ENCODE measurements around the gene GP9.
"Not testable (repeated sequence)": the region's sequence is repeated elsewhere in the genome, so short reads cannot be mapped to it uniquely, and the experiment has no call there.

The GP9 gene

GRCh38 chr3:129065720-129066073, 5.1 kb downstream of the GP9 start:
- Histone ChIP-seq H3K27ac (no peak overlapping the region), H3K4me3 (ENCODE audit: low read depth, low read length) (no peak overlapping the region), H3K36me3 (no peaks in the 10 kb centered on the region), H3K9me3 (ENCODE audit: severe bottlenecking) (no peaks in the 10 kb centered on the region), H3K27me3 (ENCODE audit: insufficient read depth, low read depth, severe bottlenecking) (no peaks in the 10 kb centered on the region)
- no peak for DNase-seq
- TF ChIP-seq, protein P1, sequence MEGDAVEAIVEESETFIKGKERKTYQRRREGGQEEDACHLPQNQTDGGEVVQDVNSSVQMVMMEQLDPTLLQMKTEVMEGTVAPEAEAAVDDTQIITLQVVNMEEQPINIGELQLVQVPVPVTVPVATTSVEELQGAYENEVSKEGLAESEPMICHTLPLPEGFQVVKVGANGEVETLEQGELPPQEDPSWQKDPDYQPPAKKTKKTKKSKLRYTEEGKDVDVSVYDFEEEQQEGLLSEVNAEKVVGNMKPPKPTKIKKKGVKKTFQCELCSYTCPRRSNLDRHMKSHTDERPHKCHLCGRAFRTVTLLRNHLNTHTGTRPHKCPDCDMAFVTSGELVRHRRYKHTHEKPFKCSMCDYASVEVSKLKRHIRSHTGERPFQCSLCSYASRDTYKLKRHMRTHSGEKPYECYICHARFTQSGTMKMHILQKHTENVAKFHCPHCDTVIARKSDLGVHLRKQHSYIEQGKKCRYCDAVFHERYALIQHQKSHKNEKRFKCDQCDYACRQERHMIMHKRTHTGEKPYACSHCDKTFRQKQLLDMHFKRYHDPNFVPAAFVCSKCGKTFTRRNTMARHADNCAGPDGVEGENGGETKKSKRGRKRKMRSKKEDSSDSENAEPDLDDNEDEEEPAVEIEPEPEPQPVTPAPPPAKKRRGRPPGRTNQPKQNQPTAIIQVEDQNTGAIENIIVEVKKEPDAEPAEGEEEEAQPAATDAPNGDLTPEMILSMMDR (IDR thresholded peaks at IDR 0.05; ENCODE audit: low read depth, low read length), result no peak

DNA sequence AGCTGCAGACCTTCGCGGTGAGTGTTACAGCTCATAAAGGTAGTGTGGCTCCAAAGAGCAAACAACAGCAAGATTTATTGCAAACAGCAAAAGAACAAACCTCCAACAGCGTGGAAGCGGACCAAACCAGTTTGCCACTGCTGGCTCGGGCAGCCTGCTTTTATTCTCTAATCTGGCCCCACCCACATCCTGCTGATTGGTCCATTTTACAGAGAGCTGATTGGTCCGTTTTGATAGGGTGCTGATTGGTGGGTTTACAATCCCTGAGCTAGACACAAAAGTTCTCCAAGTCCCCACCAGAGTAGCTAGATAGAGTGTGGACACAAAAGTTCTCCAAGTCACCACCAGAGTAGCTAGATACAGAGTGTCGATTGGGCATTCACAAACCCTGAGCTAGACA, 7.1 kb downstream of the GP9 start:
- H3K4me3 ChIP-seq (ENCODE audit: low read depth, low read length); H3K9me3 ChIP-seq (ENCODE audit: severe bottlenecking); DNase-seq; H3K27ac ChIP-seq; H3K36me3 ChIP-seq; H3K27me3 ChIP-seq (ENCODE audit: insufficient read depth, low read depth, severe bottlenecking): not testable (repeated sequence)

DNA sequence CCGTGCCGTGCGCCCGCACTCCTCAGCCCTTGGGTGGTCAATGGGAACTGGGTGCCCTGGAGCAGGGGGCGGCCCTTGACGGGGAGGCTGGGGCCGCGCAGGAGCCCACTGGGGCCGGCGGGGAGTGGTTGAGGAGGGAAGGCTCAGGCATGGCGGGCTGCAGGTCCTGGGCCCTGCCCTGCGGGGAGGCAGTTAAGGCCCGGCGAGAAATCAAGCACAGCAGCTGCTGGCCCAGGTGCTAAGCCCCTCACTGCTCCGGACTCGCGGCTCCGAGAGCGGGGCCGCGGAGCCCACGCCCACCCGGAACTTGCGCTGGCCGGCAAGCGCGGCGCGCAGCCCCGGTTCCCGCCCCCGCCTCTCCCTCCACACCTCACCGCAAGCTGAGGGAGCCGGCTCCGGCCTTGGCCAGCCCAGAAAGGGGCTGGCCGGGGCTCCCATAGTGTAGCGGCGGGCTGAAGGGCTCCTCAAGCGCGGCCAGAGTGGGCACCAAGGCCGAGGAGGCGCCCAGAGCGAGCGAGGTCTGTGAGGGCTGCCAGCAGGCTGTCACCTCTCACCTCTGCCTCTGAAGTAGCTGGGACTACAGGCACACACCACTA, 7.8 kb downstream of the GP9 start:
- Histone ChIP-seq H3K36me3 (no peaks in the 10 kb centered on the region), H3K4me3 (ENCODE audit: low read depth, low read length) (no peak overlapping the region), H3K27me3 (ENCODE audit: insufficient read depth, low read depth, severe bottlenecking) (no peaks in the 10 kb centered on the region), H3K9me3 (ENCODE audit: severe bottlenecking) (no peaks in the 10 kb centered on the region), H3K27ac (no peak overlapping the region)
- DNase-seq, result no peak
- TF ChIP-seq, protein P1 (IDR thresholded peaks at IDR 0.05; ENCODE audit: low read depth, low read length), result no peak

GRCh38 chr3:129069313-129070085, 8.9 kb downstream of the GP9 start:
- not testable (repeated sequence) for H3K9me3 ChIP-seq (ENCODE audit: severe bottlenecking); H3K4me3 ChIP-seq (ENCODE audit: low read depth, low read length); DNase-seq; H3K36me3 ChIP-seq; H3K27me3 ChIP-seq (ENCODE audit: insufficient read depth, low read depth, severe bottlenecking); H3K27ac ChIP-seq

- DNase-seq, result no peak
- Histone ChIP-seq H3K27me3 (ENCODE audit: insufficient read depth, low read depth, severe bottlenecking) (no peaks in the 10 kb centered on the region), H3K27ac (no peak overlapping the region), H3K4me3 (ENCODE audit: low read depth, low read length) (no peak overlapping the region), H3K9me3 (ENCODE audit: severe bottlenecking) (no peaks in the 10 kb centered on the region), H3K36me3 (no peaks in the 10 kb centered on the region)
- TF ChIP-seq, protein P1 (IDR thresholded peaks at IDR 0.05; ENCODE audit: low read depth, low read length), result no peak
These were observed 9.7 kb downstream of the GP9 start for GRCh38 chr3:129070086-129070885.

DNA sequence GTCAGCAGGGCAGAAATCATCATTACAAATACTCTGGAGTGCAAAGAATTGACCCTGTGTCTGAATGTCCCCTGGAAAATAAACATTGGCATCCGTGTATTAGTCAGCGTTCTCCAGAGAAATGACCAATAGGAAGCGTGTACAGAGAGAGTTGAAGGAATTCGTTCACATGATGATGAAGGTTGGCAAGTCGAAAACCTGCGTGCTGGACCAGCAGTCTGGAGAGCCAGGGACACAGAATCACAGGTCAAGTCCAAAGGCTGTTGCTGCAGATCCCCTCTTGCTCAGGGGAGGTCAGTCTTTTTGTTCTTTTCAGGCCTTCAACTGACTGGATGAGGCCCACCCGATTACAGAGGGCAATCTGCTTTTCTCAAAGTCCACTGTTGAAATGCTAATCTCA, 16.6 kb downstream of the GP9 start:
- TF ChIP-seq, protein P1 (IDR thresholded peaks at IDR 0.05; ENCODE audit: low read depth, low read length), result no peak
- DNase-seq, result no peak
- Histone ChIP-seq H3K4me3 (ENCODE audit: low read depth, low read length) (no peak overlapping the region), H3K36me3 (no peaks in the 10 kb centered on the region), H3K27ac (no peak overlapping the region), H3K27me3 (ENCODE audit: insufficient read depth, low read depth, severe bottlenecking) (no peaks in the 10 kb centered on the region), H3K9me3 (ENCODE audit: severe bottlenecking) (no peaks in the 10 kb centered on the region)
